Endothelial cell of umbilical vein (primary cell): ENCODE measurements around the gene RYR2. TPM values are rescaled to one million over a fixed set of nuclear protein-coding genes. Genes with fewer than 3 reads are reported as not detected.

ENCODE experiments used
- BruUV-seq: library from RNA; stranded (reverse); fragments of 400-500 nt; replicated peaks from 2 replicates; lab custom pipeline; 2021; lab: Mats Ljungman, UMichigan
- CTCF ChIA-PET: fragments of 300-600, 350-600 bp; sonication (Branson Sonifier 250); formaldehyde crosslinking; loops from one replicate; lab custom pipeline; 2021; ENCODE audit warnings: antibody characterized with exemption, inconsistent platforms; lab: Charles Lee
- POLR2A ChIA-PET: fragments of 300-600, 350-600 bp; sonication (Branson Sonifier 250); formaldehyde crosslinking; loops from one replicate; lab custom pipeline; 2021; ENCODE audit warnings: antibody characterized with exemption, inconsistent platforms; lab: Charles Lee
- DNase-seq: peaks from one replicate; pipeline ENCODE4 v3.0.0-alpha.2; 2011; ENCODE audit warnings: low read depth, low spot score
- FAIRE-seq: peaks from 2 replicates; lab custom pipeline; 2011; peaks lifted over from hg19 to GRCh38; lab: Jason Lieb, UNC
- H2AFZ ChIP-seq: 2 replicates; pipeline ENCODE4 v1.6.0; 2012; ENCODE audit warnings: low read depth, low read length, control low read depth, inconsistent platforms
- H3K27ac ChIP-seq: 2 replicates; pipeline ENCODE4 v1.5.1; 2011; ENCODE audit warnings: low read depth, mild to moderate bottlenecking, control low read depth, low read length, moderate library complexity; ENCODE audit not compliant: insufficient read depth
- H3K27me3 ChIP-seq, 2 experiments: 2 replicates each; pipeline versions ENCODE4 v1.6.0 to v1.6.1; 2011; ENCODE audit warnings: low read length in 2 of 2, mixed read lengths in 1 of 2; ENCODE audit not compliant: control insufficient read depth in 2 of 2, insufficient read depth in 2 of 2
- H3K36me3 ChIP-seq, 2 experiments: 2 replicates in 1 of 2; 3 replicates in 1 of 2; pipeline ENCODE4 v1.5.1; 2011; ENCODE audit warnings: low read length in 2 of 2, mild to moderate bottlenecking in 1 of 2, moderate library complexity in 1 of 2; ENCODE audit not compliant: control insufficient read depth in 2 of 2, insufficient read depth in 2 of 2; ENCODE audit errors: extremely low read depth in 1 of 2
- H3K4me1 ChIP-seq: 3 replicates; pipeline ENCODE4 v1.5.1; 2011; ENCODE audit warnings: mild to moderate bottlenecking, low read length; ENCODE audit not compliant: control insufficient read depth, insufficient read depth; ENCODE audit errors: extremely low read depth
- H3K4me2 ChIP-seq: 2 replicates; pipeline ENCODE4 v1.6.1; 2011; ENCODE audit warnings: low read length, control low read depth, mixed read lengths; ENCODE audit not compliant: insufficient read depth
- H3K4me3 ChIP-seq, 3 experiments: fragments of 200-600 bp in 1 of 3; sonication (generic), shearing (Covaris generic) in 1 of 3; replicated peaks in 1 of 3; 2 replicates each; pipeline ENCODE4 v1.5.1; 2011 to 2016; ENCODE audit warnings: control low read depth in 3 of 3, low read length in 3 of 3, mild to moderate bottlenecking in 2 of 3, inconsistent platforms in 1 of 3, low read depth in 1 of 3, moderate library complexity in 1 of 3; ENCODE audit not compliant: insufficient read depth in 1 of 3
- H3K79me2 ChIP-seq: 2 replicates; pipeline ENCODE4 v1.6.0; 2012; ENCODE audit warnings: low read length, inconsistent platforms; ENCODE audit not compliant: control insufficient read depth, insufficient read depth
- H3K9ac ChIP-seq: replicated peaks from 2 replicates; pipeline ENCODE3; 2011; ENCODE audit warnings: low read length, control low read depth; ENCODE audit not compliant: insufficient read depth; ENCODE audit errors: extremely low read depth
- H3K9me1 ChIP-seq: replicated peaks from 3 replicates; pipeline ENCODE4 v1.6.0; 2011; ENCODE audit warnings: mild to moderate bottlenecking, low read length; ENCODE audit not compliant: control insufficient read depth, insufficient read depth; ENCODE audit errors: extremely low read depth
- H3K9me3 ChIP-seq: replicated peaks from 2 replicates; pipeline ENCODE4 v1.5.1; 2012; ENCODE audit warnings: low read length, inconsistent platforms; ENCODE audit not compliant: control insufficient read depth, insufficient read depth
- H4K20me1 ChIP-seq: replicated peaks from 2 replicates; pipeline ENCODE3; 2011; ENCODE audit warnings: mild to moderate bottlenecking, low read length; ENCODE audit not compliant: control insufficient read depth, insufficient read depth; ENCODE audit errors: extremely low read depth
- EZH2 ChIP-seq: IDR thresholded peaks from 2 replicates; pipeline ENCODE4 v1.6.1; 2012; ENCODE audit warnings: borderline replicate concordance, low read depth, mild to moderate bottlenecking, moderate library complexity, low read length, inconsistent platforms; ENCODE audit not compliant: severe bottlenecking
- FOS ChIP-seq: IDR thresholded peaks from 2 replicates; pipeline ENCODE4 v1.6.1; 2011; ENCODE audit warnings: mild to moderate bottlenecking, low read length, moderate library complexity, borderline replicate concordance; ENCODE audit not compliant: insufficient read depth
- GATA2 ChIP-seq: IDR thresholded peaks from 2 replicates; pipeline ENCODE4 v1.7.0; 2011; ENCODE audit warnings: low read depth, mild to moderate bottlenecking, moderate library complexity, mixed read lengths, low read length; ENCODE audit not compliant: insufficient read length, insufficient read depth
- JUN ChIP-seq: IDR thresholded peaks from 2 replicates; pipeline ENCODE4 v1.6.1; 2011; ENCODE audit warnings: borderline replicate concordance, low read depth; ENCODE audit not compliant: insufficient read length, insufficient read depth
- MYC ChIP-seq: IDR thresholded peaks from one replicate; pipeline ENCODE4 v1.6.1; 2011; ENCODE audit warnings: mild to moderate bottlenecking, low read depth, low read length
- POLR2A ChIP-seq: IDR thresholded peaks from 2 replicates; pipeline ENCODE4 v1.6.1; 2012; ENCODE audit warnings: low read depth, mild to moderate bottlenecking, control low read depth, low read length
- POLR2AphosphoS5 ChIP-seq: IDR thresholded peaks from 2 replicates; pipeline ENCODE4 v1.6.1; 2012; ENCODE audit warnings: low read depth, mild to moderate bottlenecking, control low read depth, low read length, moderate library complexity; ENCODE audit not compliant: insufficient read depth
- dilution Hi-C: fragments of 300-500 bp; cut with MboI; formaldehyde crosslinking; loops from one replicate; pipeline ENCODE4 v1.15.0; 2019; ENCODE audit warnings: low sequenced_read_pairs; ENCODE audit not compliant: extremely low pct_ligation_motif_present
- intact Hi-C: fragments of 100-400 bp; cut with micrococcal nuclease; formaldehyde crosslinking; loops from one replicate; pipeline ENCODE4 v1.10.0; 2022
- polyA plus RNA-seq, 4 experiments: library from polyadenylated mRNA; depleted of rRNA in 3 of 4; stranded (reverse) in 3 of 4; unstranded in 1 of 4; fragments of >200 nt; gene quantifications; 2 replicates each; pipeline versions ENCODE4 v1.2.1 to v1.2.3, GENCODE V29; 2011 to 2012; ENCODE audit warnings: missing spikeins in 1 of 4
- total RNA-seq: library from RNA; stranded (reverse); gene quantifications from 2 replicates; pipeline ENCODE4 v1.2.3, GENCODE V29; 2021
- TF ChIP-seq, protein P1 (sequence below), 2 donors: IDR thresholded peaks; 1 replicate in 1 of 2; 2 replicates in 1 of 2; pipeline ENCODE4 v1.5.1; 2011; ENCODE audit warnings: low read length in 2 of 2, mild to moderate bottlenecking in 2 of 2, moderate library complexity in 2 of 2, control low read depth in 1 of 2, inconsistent platforms in 1 of 2, low read depth in 1 of 2; ENCODE audit not compliant: insufficient read depth in 1 of 2; ENCODE audit errors: extremely low read depth in 1 of 2
- TF ChIP-seq, protein P2 (sequence below): IDR thresholded peaks from 2 replicates; pipeline ENCODE4 v1.6.1; 2011; ENCODE audit not compliant: insufficient read depth, insufficient read length

Gene RYR2
- total and polyA plus RNA-seq, 2 donors (not counting 3 experiments of a cell fraction or from before 2014, with no cell fraction given): not detected

DNA sequence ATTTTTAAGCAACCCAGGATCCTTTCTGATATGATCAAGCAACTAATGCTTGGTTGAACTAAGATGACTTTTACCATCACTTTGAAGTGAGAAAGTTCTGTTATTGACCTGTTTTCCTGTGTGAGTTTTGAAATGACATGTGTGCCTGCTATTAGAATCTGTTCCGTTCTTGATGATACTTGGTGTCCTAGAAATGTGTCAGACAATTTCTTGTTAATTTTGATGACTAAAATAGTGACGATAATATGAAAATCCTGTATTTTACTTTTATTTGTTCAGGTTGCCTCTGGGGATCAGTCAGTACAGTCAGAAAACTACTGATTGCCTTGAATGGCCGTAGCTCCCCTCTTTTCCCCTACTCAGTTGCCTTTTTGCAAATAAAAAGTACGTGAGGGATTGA is 228.0 kb downstream of the RYR2 start:
- intact Hi-C loops: no loop called here
- CTCF ChIA-PET: no interaction called here

More for the DNA sequence above, 228.0 kb downstream of the RYR2 start:
- no peak overlapping the region for H3K27ac ChIP-seq
- no peaks in the 10 kb centered on the region for H3K9me3 ChIP-seq
- TF ChIP-seq FOS (no peak), EZH2 (no peak), GATA2 (no peak), MYC (no peak), JUN (no peak), POLR2A (no peak), POLR2AphosphoS5 (no peak)
- TF ChIP-seq, protein P1, sequence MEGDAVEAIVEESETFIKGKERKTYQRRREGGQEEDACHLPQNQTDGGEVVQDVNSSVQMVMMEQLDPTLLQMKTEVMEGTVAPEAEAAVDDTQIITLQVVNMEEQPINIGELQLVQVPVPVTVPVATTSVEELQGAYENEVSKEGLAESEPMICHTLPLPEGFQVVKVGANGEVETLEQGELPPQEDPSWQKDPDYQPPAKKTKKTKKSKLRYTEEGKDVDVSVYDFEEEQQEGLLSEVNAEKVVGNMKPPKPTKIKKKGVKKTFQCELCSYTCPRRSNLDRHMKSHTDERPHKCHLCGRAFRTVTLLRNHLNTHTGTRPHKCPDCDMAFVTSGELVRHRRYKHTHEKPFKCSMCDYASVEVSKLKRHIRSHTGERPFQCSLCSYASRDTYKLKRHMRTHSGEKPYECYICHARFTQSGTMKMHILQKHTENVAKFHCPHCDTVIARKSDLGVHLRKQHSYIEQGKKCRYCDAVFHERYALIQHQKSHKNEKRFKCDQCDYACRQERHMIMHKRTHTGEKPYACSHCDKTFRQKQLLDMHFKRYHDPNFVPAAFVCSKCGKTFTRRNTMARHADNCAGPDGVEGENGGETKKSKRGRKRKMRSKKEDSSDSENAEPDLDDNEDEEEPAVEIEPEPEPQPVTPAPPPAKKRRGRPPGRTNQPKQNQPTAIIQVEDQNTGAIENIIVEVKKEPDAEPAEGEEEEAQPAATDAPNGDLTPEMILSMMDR (IDR thresholded peaks at IDR 0.05; ENCODE audit: extremely low read depth in 1 of 2, insufficient read depth in 1 of 2, low read depth in 1 of 2, low read length in 2 of 2): no peak
- TF ChIP-seq, protein P2, sequence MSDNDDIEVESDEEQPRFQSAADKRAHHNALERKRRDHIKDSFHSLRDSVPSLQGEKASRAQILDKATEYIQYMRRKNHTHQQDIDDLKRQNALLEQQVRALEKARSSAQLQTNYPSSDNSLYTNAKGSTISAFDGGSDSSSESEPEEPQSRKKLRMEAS: no peak
- no peaks in the 10 kb centered on the region for H4K20me1 ChIP-seq
- H3K27me3 ChIP-seq: no peaks in the 10 kb centered on the region
- DNase-seq: no peak
- no peak overlapping the region for H3K4me2 ChIP-seq
- POLR2A ChIA-PET: no interaction called here
- no peak overlapping the region for H3K4me3 ChIP-seq
- H3K36me3 ChIP-seq: no peaks in the 10 kb centered on the region
- H3K9me1 ChIP-seq: no peaks in the 10 kb centered on the region
- no peaks in the 10 kb centered on the region for H3K4me1 ChIP-seq
- no peak for FAIRE-seq
- BruUV-seq: no TSS peak
- no peak overlapping the region for H3K9ac ChIP-seq
- H2AFZ ChIP-seq: no peak overlapping the region
- dilution Hi-C loops: no loop called here
- H3K79me2 ChIP-seq: no peaks in the 10 kb centered on the region
